SU-DHL-6 (cell line): ENCODE data around the gene ANXA10.

Source experiments
- EZH2phosphoT487 ChIP-seq: fragments of 200-600 bp; sonication (generic), shearing (Covaris generic); conservative IDR thresholded peaks from 2 replicates; pipeline ENCODE4 v1.6.1; 2018; ENCODE audit warnings: mild to moderate bottlenecking, antibody characterized with exemption, low read length, moderate library complexity, mixed read lengths
- TF ChIP-seq, protein P1 (sequence below): fragments of 200-600 bp; sonication (generic); IDR thresholded peaks from one replicate; pipeline ENCODE4 v1.5.1; 2017; ENCODE audit warnings: antibody characterized with exemption, mild to moderate bottlenecking, low read length, moderate library complexity; ENCODE audit not compliant: insufficient read depth, poor library complexity, severe bottlenecking

DNA sequence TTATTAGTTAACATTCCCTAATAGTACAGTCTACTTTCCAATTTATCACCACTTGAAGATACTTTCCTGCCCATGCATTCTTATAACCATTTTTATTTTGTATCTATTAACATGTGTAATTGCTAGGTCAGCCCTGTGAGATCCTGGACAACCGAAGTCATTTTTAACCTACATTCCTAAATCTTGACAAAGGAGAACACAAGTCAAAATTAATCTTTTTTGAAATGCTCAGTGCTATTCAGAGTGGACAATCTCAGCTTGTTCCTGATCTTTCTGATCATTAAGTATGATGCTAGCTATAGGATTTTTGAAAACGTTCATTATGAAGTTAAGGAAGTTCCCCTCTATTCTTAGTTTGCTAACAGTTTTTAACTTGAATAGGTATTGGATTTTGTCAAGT is 37.5 kb downstream of the ANXA10 start:
- TF ChIP-seq, protein P1, sequence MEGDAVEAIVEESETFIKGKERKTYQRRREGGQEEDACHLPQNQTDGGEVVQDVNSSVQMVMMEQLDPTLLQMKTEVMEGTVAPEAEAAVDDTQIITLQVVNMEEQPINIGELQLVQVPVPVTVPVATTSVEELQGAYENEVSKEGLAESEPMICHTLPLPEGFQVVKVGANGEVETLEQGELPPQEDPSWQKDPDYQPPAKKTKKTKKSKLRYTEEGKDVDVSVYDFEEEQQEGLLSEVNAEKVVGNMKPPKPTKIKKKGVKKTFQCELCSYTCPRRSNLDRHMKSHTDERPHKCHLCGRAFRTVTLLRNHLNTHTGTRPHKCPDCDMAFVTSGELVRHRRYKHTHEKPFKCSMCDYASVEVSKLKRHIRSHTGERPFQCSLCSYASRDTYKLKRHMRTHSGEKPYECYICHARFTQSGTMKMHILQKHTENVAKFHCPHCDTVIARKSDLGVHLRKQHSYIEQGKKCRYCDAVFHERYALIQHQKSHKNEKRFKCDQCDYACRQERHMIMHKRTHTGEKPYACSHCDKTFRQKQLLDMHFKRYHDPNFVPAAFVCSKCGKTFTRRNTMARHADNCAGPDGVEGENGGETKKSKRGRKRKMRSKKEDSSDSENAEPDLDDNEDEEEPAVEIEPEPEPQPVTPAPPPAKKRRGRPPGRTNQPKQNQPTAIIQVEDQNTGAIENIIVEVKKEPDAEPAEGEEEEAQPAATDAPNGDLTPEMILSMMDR = no peak
- no peak for TF ChIP-seq EZH2phosphoT487
